Mesangial cell (primary cell): Measurements from ENCODE around the gene GABRR3. TPM values are rescaled to one million over a fixed set of nuclear protein-coding genes. Genes with fewer than 3 reads are reported as not detected.

Source experiments
- total RNA-seq: library from RNA; depleted of rRNA; stranded (reverse); fragments of >200 nt; gene quantifications from 2 replicates; pipeline ENCODE4 v1.2.3, GENCODE V29; 2015

The GABRR3 gene
- not detected in 2 replicates for total RNA-seq

GRCh38 chr3:98035208-98035607 lies at the start of gene GABRR3:
Gene GABRR3, minus strand, starts transcription at chr3:98035315. Its CDS starts 328 bp downstream, at chr3:98034987.

DNA sequence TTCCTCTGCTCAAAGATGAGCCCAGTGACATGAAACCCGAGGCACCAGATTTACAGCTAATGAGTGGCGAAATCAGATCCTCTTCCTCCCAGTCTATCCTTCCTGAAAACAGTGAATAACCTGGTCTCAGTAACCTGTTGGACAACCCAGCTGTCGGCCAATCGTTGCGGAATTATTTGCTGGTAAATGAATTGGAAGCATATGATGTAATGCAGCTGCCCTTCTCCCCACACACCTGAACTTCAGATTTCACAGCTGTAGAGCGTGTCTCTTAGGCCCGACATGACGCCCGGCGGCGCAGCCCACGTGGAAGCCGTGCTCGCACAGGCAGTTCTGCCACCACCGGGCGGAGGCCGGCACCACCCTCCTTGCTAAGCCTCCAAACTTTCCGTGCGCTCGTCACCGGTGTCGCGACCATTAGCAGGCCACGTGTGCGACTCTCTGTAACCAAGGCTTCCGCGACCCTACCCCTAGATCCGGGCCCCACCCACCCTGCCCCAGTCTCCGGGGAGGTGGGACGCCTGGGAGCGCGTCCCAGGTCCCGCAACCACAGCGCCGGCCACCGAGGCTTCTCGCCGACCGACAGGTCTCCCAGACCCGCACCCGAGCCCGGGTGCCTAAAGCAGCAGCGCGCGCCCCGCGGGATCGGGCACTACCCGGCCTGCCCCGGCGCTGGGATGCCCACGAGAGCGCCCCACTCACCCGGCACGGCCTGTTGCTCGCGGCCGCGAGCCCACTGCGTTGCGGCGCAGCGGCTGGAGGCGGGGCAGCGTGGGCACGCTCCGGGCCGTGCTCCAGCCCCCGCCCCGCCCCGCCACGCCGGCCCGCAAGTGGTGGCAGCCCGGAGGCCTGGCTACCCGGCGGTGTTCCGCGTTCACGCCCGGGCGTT lies 63.2 kb downstream of the GABRR3 start, which contains the start of gene RIOX2:
Gene RIOX2 (minus strand): TSS at position 753 of the 889 bp plus-strand sequence. CDS start 4,838 bp downstream, outside the sequence.

Other genes with a start within 250 kb of the GABRR3 start
- gene CRYBG3, start 213.3 kb downstream of the GABRR3 start, total RNA-seq, result 5.2 TPM in 2 replicates
- 17.1 and 18.9 TPM in 2 replicates for gene RIOX2, start 62.9 kb downstream of the GABRR3 start, total RNA-seq
- gene OR5AC2, start 51.9 kb upstream of the GABRR3 start, total RNA-seq, result not detected in 2 replicates
- gene OR5H1, start 95.4 kb upstream of the GABRR3 start, total RNA-seq, result not detected in 2 replicates
- not detected in 2 replicates for gene OR5H14, start 112.2 kb upstream of the GABRR3 start, total RNA-seq
- gene OR5H15, start 131.4 kb upstream of the GABRR3 start, total RNA-seq, result not detected in 2 replicates
- gene OR5H6, start 228.9 kb upstream of the GABRR3 start, total RNA-seq, result not detected in 2 replicates
- not detected in 2 replicates for gene OR5H2, start 247.2 kb upstream of the GABRR3 start, total RNA-seq